Fibroblast of skin of right quadriceps (primary cell): Measurements from ENCODE around the gene COL8A1.
A peak's percentile ranks its signal among the peaks of the same experiment; 100 is the strongest.

Experiments used
- DNase-seq: peaks from one replicate; pipeline ENCODE4 v3.0.0-alpha.2; 2013

Gene COL8A1

GRCh38 chr3:99678023-99678422 is 39.6 kb downstream of the COL8A1 start:
- DNase-seq = peak; percentile 75

DNA sequence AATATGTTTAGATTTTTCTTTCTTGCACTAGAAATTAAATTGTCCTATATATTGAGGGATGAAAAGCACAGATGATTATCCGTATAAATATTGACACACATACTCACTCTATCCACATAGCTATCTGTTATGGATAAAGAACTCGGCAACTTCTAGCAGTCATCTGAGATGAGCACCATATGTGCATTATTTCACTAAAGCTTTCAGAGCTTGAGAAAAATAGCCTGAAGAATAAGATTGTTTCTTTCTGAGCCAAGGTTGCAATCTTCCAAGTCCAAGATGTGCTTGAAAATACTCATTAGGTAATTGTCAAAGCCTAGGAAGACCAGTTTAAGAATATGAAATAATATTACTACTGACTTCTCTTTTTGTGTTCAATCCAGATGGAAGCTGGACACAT is 40.5 kb downstream of the COL8A1 start:
- DNase-seq = no peak

DNA sequence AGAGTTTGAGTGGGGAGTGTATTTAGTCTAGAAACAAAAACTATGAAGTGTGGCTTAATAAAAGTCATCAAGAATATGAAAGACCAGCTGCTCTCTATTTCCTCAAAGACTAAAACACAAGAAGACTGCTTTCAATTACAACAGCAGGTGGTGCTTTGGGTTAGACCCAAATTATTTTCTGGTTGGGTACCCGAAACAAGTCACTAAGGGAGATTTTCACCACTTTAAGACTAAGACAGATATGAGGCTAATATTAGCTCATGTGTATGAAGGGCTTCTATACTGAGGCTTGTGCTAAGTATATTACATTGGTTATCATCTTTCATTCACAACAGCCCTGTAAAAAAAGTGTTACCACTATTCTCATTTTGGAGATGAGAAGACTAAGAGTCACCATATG is 43.1 kb downstream of the COL8A1 start:
- no peak for DNase-seq

DNA sequence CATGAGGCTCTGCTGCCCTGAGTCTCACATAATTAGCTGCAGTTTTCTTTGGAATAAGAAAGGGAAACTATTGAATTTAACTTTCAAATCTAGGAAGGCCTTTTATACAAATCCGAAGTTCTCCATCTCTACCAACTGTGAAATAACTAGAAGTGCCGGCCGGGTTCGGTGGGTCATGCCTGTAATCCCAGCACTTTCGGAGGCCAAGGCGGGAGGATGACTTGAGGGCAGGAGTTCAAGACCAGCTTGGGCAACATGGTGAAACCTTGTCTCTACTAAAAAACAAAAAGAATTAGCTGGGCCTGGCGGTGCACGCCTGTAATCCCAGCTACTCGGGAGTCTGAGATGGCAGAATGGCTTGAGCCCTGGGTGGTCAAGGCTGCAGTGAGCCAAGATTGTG is 43.6 kb downstream of the COL8A1 start:
- DNase-seq = no peak

DNA sequence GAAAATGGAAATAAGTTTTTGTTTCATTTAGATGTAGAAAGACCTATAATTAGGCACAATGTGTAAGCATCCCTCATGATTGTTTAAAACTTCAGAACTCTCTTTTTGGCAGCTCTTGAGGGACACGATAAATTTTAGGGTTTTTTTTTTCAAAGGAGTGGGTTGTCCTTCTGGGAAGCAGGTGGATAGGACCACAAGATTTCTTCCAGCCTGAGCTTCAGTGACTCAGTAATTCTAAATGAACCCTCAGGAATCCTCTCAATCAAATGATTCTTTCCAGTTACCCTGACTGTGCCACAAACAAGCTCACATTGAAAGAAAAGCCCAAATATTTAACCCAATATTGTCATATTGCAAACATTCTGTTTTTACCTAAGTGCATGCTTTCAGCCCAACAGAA is 45.1 kb downstream of the COL8A1 start:
- DNase-seq = no peak

DNA sequence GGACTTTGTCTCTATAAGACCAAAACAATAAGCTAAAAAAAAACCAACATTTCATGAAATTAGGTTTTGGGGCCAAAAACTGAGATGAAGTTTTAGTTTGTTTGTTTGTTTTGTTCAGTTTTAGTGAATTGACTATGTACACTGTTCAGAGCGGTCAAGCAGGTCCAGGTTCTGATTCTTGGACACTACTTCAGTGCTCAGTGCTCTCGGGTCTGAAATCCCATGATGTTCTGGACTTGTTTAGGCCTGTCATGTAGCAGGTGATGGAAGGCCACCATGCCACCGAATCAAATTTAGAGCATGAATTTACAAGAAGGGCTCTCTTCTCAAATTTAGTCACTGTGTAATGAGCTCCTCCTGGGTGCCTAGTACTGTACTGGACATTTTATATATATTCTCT is 45.5 kb downstream of the COL8A1 start:
- no peak for DNase-seq

- no peak for DNase-seq
These were observed 46.2 kb downstream of the COL8A1 start for GRCh38 chr3:99684644-99685043.

DNA sequence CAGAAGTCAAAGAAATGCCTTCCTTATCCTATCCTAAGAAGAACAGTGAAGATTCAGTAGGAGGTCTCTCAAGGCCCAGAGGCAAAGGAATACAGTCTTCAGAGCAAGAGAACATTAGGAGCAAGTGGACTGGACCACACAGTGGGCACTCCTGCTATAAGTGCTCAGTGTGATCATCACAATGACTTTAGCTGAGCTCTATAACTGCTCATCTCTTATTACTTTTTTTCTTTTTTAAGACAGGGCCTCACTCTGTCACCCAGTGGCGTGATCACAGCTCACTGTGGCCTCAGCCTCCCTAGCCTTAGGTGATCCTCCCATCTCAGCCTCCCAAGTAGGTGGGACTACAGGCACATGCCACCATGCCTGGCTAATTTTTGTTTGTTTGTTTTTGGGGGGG is 48.1 kb downstream of the COL8A1 start:
- DNase-seq = no peak

DNA sequence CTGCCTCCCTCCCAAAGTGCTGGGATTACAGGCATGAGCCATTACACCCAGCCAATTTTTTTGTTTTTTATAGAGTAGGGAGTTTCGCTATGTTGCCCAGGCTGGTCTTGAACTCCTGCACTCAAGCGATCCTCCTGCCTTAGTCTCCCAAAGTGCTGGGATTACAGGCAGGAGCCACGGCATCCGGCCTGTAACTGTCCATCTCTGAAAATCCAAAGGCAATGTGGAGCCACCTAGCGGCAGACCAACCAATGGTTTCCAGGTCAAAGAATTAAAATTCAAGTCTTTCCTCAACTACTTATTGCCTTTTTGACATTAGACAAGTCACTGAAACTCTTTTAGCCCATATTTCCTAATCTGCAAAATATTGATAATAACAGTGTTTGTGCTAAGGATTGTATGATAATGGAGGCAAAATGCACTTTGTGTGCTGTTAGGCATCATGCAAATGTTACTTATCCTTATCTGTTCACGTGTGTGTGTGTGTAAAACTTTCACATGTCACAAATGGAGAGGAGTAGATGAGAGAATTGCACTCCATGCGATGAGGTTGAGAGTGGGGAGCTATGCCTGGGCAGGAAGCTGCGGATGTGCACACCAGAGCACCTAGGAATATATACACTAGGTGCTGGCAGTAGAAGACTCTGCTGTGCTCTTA is 48.7 kb downstream of the COL8A1 start:
- DNase-seq = peak; percentile 63

- DNase-seq = no peak
These were observed 52.5 kb downstream of the COL8A1 start for GRCh38 chr3:99690761-99691369.

- no peak for DNase-seq
These were observed 55.2 kb downstream of the COL8A1 start for GRCh38 chr3:99693636-99694035.

GRCh38 chr3:99696497-99696896 is 58.1 kb downstream of the COL8A1 start:
- no peak for DNase-seq

DNA sequence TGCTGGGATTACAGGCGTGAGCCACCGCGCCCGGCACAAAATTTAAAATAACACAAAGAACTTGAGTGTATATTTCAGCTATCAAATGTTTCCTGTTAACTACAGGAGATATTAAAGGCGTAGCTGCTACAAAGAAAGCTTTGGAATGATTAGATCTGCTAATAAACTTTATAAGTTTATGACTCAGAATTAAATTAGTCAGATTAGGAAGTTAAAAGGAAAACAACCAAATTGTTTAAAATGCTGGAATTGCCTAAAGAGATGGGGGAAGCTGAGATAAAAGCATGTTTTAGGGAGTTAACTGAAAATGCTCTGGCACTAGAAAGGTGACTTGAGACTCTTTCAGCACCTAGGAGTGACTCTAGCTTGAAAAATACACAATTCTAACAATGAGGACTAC is 58.9 kb downstream of the COL8A1 start:
- DNase-seq = no peak

DNA sequence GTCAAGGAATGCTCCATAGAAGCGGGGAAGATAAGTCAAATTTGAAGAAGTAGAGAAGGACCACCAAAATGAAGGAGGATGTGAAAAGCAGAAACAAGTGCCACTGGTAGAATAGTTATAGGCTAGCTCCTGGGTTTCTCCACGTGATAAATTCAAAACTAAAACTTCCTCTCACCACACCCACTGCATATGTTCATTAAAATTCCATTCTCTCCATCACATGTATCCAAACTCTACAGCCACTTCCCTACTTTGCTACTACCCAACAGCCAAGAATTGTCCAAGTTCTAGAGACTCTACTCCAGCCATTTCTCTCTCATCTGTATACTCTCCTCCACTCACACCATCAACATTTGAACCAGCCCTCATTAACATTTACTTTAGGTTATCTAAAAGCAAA is 60.5 kb downstream of the COL8A1 start:
- DNase-seq = no peak

DNA sequence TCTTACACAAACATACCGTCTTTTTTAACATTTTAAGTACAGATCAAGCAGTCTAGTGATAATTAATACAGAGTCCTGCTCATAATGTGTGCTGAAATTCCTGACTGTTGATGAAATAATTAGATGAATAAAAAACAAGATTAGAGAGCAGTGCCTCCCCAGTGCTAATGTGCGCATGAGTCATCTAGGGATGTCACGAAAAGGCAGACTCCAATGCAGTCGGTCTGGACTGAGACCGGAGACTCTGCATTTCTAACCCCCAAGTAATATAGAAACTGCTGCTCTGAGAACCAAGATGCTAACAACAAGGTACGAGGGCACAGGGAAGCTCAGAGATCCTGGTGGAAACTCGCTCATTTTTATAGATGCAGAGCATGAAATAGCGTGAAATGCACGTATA is 61.4 kb downstream of the COL8A1 start:
- DNase-seq = peak; percentile 78

DNA sequence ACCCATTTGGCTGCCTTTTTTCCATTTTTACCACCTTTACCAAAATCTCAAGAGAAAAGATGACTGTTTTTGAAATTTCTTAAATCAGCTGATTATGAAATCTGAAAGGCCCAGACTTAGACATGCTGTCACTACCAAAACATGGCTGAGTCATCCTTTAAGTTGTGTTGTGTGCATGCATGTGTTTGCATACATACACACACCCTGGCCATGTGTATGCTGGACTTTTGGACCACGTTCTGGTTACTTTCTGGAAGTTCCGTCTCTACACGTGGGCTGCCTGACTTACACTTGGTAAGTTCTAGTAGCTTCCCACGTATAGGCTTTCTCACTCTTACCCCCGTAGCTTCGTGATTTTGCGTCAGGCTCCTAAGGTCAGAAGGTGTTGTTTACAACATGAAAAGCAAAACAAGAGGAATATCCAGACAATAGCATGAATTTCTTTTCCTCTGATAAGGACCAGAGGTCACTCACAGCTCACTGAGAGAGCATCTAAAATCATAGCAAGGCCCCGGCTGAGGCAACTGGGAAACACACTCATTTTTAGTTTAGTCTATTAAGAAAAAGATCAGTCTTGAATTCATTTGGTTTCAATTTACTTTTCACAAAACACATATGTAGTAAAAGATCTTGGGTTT is 62.4 kb downstream of the COL8A1 start:
- DNase-seq = peak; percentile 68

GRCh38 chr3:99702953-99703943 is 64.9 kb downstream of the COL8A1 start:
- no peak for DNase-seq

DNA sequence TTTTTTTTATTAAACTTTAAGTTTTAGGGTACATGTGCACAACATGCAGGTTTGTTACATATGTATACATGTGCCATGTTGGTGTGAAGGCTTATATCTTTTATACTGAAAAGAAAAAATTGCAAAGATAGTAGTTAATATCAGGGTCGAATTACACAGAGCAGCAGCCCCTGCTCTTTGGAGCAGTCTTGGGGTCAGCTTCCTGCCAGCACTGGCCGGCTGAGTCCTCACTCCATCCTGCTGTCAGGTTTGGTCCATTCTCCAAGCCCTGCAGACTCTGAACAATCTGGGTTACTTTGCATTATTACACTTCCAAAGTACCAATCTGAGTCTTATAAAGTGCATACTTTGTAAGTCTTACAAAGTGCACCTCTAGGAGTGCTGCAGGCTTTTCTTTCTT is 66.0 kb downstream of the COL8A1 start:
- DNase-seq = no peak

DNA sequence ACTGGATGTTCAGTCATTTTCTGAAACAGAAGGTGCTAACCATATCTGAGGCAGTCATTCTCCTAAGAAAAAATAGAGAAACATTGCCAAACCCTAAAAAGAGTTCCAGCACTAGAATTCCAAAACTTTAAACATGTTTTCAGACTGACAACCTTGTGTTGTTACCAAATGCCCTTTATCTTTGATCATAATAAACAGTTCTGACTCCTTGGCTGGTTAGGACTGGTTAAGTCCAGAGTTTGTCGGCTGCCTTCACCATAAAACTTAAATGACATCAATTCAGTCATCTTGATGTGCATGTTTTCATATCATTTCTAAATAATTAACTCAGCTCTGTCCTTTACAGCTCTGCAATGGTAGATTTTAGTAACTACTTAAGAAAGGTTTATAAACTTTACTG is 68.0 kb downstream of the COL8A1 start:
- no peak for DNase-seq

DNA sequence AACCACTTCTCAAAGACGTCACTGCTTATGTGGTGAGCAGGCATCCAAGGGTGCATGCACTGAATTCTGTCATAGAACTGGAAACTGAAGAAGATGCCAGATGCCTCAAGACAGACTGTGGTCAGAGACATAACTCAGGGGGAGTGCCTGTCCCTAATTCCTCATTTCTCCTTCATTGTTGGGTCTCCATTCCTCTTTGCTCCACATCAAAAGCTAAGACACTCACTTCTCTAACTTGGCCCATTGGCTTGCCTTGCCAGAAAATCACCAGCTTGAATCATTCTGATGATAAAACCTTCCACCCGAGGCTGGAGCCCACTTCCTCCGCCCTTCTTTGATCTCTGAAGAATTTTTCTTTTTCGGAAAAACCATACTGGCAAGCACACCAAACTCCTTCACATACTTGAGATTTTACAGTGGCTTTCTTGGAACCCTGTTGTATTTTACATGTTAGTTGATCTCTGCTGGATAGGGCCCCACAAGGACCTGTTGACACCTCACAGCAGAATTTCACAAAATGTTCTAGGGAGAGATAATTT is 69.9 kb downstream of the COL8A1 start:
- DNase-seq = peak; percentile 72

- DNase-seq = no peak
These were observed 71.3 kb downstream of the COL8A1 start for GRCh38 chr3:99709686-99710085.

- DNase-seq = no peak
These were observed 71.7 kb downstream of the COL8A1 start for GRCh38 chr3:99710094-99710493.

DNA sequence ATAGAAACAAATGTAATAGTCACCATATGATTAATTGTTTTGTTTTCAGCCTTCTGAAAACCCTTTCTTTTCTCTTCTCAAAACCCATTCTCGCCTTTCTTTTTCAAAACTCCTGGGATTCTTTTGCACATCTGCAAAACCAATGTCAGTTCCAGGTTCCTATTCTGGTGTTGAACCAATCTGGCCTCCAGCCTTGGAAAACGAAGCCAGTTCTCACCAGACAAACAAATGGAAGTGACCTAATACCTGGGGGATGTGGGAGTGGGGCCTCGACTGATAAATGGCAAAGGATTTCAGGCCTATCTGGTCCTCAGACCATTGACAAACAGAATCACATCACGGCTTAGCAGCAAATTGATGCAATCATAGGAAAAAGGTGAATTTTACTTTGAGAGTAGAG is 73.0 kb downstream of the COL8A1 start:
- no peak for DNase-seq
